ENCODE measurements around the gene CADM1.

CADM1 gene

DNA sequence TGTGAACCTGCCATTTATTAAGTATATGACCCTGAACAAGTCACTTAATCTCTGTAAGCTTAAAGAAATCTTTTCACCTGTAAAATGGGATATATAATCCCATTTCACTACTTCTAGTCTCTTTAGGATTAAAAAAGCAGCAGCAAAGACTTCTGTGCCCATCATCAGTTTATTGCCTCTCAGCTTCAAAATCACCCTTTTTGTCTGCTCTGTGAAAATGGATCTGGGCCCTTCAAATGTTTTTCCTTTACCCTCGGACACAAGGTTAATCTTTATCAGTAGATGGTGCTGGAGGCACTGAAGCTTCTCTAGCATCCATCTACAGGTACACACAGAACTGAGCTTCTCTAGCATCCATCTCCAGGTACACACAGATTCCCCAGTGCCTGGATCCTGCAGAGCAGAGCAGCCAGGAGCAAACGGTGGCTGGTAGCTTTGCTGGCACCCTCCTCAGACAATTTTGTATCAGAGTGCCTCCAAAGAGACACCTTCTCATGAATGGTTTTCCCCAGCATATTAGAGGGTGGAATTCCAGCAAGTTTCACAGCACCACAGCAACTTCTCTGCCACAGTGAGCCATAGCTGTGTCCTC is 56.8 kb downstream of the CADM1 start:
- H3K27ac ChIP-seq: no peak overlapping the region
- ChIA-PET CTCF (interaction anchor here (0.6 kb wide), 1 partner anchor 50 kb away, joined by 3 read pairs; no protein-coding TSS in a partner anchor), POLR2A (ENCODE audit: low non-redundant PET) (no interaction called here)
- TF ChIP-seq, protein P1, sequence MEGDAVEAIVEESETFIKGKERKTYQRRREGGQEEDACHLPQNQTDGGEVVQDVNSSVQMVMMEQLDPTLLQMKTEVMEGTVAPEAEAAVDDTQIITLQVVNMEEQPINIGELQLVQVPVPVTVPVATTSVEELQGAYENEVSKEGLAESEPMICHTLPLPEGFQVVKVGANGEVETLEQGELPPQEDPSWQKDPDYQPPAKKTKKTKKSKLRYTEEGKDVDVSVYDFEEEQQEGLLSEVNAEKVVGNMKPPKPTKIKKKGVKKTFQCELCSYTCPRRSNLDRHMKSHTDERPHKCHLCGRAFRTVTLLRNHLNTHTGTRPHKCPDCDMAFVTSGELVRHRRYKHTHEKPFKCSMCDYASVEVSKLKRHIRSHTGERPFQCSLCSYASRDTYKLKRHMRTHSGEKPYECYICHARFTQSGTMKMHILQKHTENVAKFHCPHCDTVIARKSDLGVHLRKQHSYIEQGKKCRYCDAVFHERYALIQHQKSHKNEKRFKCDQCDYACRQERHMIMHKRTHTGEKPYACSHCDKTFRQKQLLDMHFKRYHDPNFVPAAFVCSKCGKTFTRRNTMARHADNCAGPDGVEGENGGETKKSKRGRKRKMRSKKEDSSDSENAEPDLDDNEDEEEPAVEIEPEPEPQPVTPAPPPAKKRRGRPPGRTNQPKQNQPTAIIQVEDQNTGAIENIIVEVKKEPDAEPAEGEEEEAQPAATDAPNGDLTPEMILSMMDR (conservative IDR thresholded peaks at IDR 0.05; ENCODE audit: low read depth): no peak
- no peak for DNase-seq (ENCODE audit: low spot score)

- POLR2A ChIA-PET (ENCODE audit: low non-redundant PET): no interaction called here
- no peak overlapping the region for H3K27ac ChIP-seq
- CTCF ChIA-PET: no interaction called here
- DNase-seq (ENCODE audit: low spot score): no peak
- TF ChIP-seq, protein P1 (conservative IDR thresholded peaks at IDR 0.05; ENCODE audit: low read depth): no peak
Observed at GRCh38 chr11:115446214-115446613, 58.0 kb downstream of the CADM1 start.

DNA sequence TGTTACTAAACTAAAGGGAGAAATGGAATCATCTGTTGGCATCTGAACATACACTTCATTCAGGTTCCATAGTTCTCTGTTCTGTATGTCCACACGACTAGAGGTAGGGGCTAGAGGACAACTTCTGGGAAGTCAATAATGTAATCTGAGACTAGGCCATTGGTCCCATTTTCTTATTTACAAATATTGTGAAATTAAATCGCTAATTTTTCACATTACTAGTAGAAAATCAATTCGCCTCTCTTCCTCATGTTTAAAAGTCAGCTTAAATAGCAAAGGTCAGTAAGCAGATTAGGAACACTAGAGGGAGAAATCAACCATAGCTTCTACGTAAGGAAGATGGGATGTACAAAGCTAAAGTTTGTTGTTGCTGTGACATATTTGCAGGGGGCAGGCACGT is 59.7 kb downstream of the CADM1 start:
- CTCF ChIA-PET: interaction anchor here (0.5 kb wide), 1 partner anchor 587 kb away, joined by 5 read pairs; no protein-coding TSS in a partner anchor
- POLR2A ChIA-PET (ENCODE audit: low non-redundant PET): no interaction called here
- TF ChIP-seq, protein P1 (conservative IDR thresholded peaks at IDR 0.05; ENCODE audit: low read depth): no peak
- no peak overlapping the region for H3K27ac ChIP-seq
- no peak for DNase-seq (ENCODE audit: low spot score)

- H3K27ac ChIP-seq: no peak overlapping the region
- CTCF ChIA-PET: no interaction called here
- TF ChIP-seq, protein P1 (conservative IDR thresholded peaks at IDR 0.05; ENCODE audit: low read depth): no peak
- POLR2A ChIA-PET (ENCODE audit: low non-redundant PET): no interaction called here
- no peak for DNase-seq (ENCODE audit: low spot score)
Observed at GRCh38 chr11:115439969-115440540, 64.2 kb downstream of the CADM1 start.

GRCh38 chr11:115439385-115439784 is 64.8 kb downstream of the CADM1 start:
- POLR2A ChIA-PET (ENCODE audit: low non-redundant PET): no interaction called here

DNA sequence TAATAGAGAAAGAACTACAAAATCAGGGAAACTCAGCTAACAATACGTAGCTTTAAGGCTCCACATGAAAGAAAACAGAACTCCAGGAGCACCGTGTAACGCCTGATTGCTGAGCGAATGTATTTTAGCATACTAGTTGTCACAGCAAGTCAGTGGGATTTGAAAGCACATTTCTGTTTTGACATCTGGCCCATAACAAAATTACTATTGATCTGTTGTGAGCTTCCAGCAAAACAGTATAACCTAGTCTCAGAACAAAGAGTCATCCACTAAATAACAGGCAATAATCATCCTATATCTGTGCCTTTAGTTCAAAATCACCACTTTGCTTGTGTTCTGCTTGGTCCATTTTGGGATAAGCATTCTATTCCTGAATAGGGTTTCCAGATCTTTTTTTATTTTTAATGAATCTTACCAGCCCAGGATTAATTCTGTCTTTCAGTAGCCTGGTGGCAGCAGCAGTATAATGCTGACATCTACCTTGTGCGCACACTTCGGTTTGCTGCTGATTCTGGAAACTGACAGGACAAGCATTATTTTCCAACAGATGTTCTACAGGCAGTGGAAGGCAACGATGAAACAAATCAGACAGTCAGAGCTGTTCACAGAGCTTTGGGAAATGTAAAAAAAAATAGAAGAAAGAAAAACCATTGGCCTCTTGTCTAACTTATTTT is 66.2 kb downstream of the CADM1 start:
- TF ChIP-seq, protein P1 (conservative IDR thresholded peaks at IDR 0.05; ENCODE audit: low read depth): no peak
- no peak for DNase-seq (ENCODE audit: low spot score)
- no peak overlapping the region for H3K27ac ChIP-seq
- ChIA-PET POLR2A (ENCODE audit: low non-redundant PET) (no interaction called here), CTCF (no interaction called here)

More at GRCh38 chr11:115439385-115439784, 64.8 kb downstream of the CADM1 start:
- DNase-seq (ENCODE audit: low spot score): no peak
- CTCF ChIA-PET: no interaction called here
- TF ChIP-seq, protein P1 (conservative IDR thresholded peaks at IDR 0.05; ENCODE audit: low read depth): no peak
- no peak overlapping the region for H3K27ac ChIP-seq

Measured in RWPE1 (cell line).